GM12864 (cell line): ENCODE results near the gene ST7.

Experiments used
- DNase-seq: peaks from one replicate; pipeline ENCODE4 v3.0.0-alpha.2; 2011; ENCODE audit warnings: low read depth
- H3K4me3 ChIP-seq: 2 replicates; pipeline ENCODE4 v1.5.1; 2011; ENCODE audit warnings: mild to moderate bottlenecking, low read depth, low read length, control low read depth
- TF ChIP-seq, protein P1 (sequence below): IDR thresholded peaks from 2 replicates; pipeline ENCODE4 v1.5.1; 2011; ENCODE audit warnings: low read depth, mild to moderate bottlenecking, moderate library complexity, low read length, control low read depth, inconsistent platforms; ENCODE audit errors: missing control alignments

The ST7 gene

DNA sequence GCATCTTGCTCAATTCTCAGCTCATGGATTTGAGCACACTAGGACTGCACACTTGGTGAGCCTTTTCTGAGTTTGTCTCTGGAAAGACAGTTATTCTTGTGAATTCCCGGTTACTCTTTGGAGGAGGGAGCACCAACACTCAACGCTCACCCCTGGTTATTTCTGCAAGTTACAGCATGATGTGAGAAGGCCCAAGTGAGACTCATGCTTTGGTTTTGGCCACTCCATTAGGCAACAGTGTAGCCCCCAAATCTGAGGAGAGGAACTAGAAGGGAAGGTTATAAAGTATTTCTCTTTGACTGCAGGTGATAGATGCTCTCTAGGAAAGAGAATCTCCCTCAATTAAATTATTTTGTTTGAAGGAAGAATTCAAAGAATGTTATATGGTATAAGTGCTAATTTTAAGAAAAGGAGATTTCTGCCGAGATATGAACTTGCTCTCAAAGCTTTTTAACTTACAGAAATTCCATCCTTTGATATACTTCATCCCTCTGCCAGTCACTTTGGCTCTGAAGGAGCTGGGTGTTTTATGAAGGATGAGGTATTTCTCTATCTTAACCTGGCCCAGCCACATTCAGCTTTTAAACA is 186.2 kb downstream of the ST7 start:
- DNase-seq, result no peak
- no peak overlapping the region for H3K4me3 ChIP-seq
- TF ChIP-seq, protein P1, sequence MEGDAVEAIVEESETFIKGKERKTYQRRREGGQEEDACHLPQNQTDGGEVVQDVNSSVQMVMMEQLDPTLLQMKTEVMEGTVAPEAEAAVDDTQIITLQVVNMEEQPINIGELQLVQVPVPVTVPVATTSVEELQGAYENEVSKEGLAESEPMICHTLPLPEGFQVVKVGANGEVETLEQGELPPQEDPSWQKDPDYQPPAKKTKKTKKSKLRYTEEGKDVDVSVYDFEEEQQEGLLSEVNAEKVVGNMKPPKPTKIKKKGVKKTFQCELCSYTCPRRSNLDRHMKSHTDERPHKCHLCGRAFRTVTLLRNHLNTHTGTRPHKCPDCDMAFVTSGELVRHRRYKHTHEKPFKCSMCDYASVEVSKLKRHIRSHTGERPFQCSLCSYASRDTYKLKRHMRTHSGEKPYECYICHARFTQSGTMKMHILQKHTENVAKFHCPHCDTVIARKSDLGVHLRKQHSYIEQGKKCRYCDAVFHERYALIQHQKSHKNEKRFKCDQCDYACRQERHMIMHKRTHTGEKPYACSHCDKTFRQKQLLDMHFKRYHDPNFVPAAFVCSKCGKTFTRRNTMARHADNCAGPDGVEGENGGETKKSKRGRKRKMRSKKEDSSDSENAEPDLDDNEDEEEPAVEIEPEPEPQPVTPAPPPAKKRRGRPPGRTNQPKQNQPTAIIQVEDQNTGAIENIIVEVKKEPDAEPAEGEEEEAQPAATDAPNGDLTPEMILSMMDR, result no peak

DNA sequence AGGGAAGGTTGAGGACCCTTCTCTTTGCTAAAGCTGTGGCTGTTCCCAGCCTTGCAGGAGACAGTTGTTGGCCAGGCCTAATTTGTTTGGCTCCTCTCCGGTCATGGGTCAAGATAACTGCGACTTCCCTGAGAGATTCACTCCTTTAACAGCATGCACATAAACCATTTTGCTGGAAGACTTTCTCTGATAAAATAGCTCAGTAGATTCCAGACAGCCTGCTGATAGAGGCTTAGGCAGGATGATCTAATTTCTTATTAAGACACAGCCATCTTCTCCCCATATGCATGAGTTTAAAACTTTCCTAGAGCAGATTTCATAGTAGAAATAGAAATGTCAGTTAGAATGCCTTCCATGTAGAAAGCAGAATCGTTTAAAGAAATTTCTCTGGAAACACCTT is 187.6 kb downstream of the ST7 start:
- DNase-seq, result no peak
- H3K4me3 ChIP-seq, result no peak overlapping the region
- TF ChIP-seq, protein P1, result no peak

DNA sequence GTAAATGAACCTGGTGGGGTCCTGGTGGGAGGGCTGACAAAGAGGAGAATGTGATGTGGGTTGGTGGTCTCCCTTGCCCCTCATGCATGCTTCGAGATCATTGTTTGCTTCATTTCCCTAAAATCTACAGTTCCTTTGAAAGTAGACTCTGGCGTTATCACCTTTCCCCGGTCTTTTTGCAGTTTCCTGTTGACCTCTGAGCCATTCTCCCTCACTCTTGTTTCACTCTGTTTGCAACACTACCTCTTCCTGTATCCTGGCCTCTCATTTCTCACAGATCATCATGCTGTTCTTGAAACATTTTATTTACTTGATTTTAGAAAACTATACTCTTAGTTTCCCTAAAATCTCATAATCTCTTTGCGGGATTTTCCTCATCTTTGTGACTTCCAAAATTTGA is 189.8 kb downstream of the ST7 start:
- TF ChIP-seq, protein P1, result no peak
- no peak for DNase-seq
- no peak overlapping the region for H3K4me3 ChIP-seq

DNA sequence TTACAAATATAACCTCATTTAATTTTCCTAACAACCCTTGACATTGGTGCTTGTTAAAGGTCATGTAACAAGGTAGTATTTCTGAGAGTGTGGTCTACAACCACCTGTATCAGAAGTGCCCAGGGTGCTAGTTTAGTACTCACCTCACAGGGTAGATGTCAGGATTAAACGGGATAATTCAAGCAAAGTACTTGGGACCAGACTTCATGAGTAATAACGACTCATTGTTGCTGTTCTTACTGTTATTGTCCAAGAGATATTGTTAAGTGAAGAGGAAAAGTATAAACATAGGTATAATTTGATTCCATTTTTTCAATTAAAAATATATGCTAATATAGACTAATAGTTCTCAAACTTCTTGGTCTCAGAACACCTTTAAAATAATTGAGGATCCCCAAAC is 190.3 kb downstream of the ST7 start:
- TF ChIP-seq, protein P1, result no peak
- no peak for DNase-seq
- no peak overlapping the region for H3K4me3 ChIP-seq

GRCh38 chr7:117145333-117145732 is 192.0 kb downstream of the ST7 start:
- TF ChIP-seq, protein P1, result no peak
- DNase-seq, result no peak
- no peak overlapping the region for H3K4me3 ChIP-seq

- no peak for DNase-seq
- TF ChIP-seq, protein P1, result no peak
- no peak overlapping the region for H3K4me3 ChIP-seq
Measured at GRCh38 chr7:117146059-117146458, 192.8 kb downstream of the ST7 start.

- no peak for DNase-seq
Measured at GRCh38 chr7:117146511-117146910, 193.2 kb downstream of the ST7 start.

More at GRCh38 chr7:117146511-117146910, 193.2 kb downstream of the ST7 start:
- H3K4me3 ChIP-seq, result no peak overlapping the region
- TF ChIP-seq, protein P1, result no peak
